GM12891 (cell line): ENCODE data around the gene BEX4.

Experiments
- POLR2A ChIP-seq: IDR thresholded peaks from 2 replicates; pipeline ENCODE4 v1.6.1; 2011; ENCODE audit warnings: low read depth, low read length, control low read depth
- POLR2AphosphoS5 ChIP-seq: IDR thresholded peaks from 2 replicates; pipeline ENCODE4 v1.6.1; 2011; ENCODE audit warnings: low read depth, low read length, control low read depth
- SPI1 ChIP-seq: IDR thresholded peaks from 2 replicates; pipeline ENCODE4 v1.6.1; 2011; ENCODE audit warnings: low read depth, low read length, control low read depth
- TAF1 ChIP-seq: IDR thresholded peaks from 2 replicates; pipeline ENCODE4 v1.6.1; 2011; ENCODE audit warnings: low read depth, low read length, control low read depth

DNA sequence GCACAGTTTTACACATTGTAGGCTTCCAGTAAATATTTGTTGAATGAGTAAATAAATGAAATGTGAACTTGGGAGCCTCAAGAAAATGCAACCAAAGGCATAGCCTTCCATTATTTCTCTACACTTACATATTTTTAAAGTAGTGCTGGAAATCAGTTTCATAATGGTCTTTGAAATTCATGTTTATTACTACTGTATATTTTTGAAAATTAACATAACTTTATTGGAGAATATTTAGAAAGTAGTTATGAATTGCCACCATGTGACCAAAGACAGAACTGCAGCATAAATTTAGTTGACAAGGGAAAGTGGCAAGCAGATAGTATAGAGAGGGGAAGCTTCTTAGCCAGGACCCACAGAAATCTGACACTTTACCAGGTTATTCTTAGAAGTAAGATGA is 33.6 kb downstream of the BEX4 start:
- no peak for TF ChIP-seq POLR2A
- TF ChIP-seq POLR2AphosphoS5, result no peak
- TF ChIP-seq TAF1, result no peak
- TF ChIP-seq SPI1, result no peak
